Activated B cell treated with CpG ODN at 0.5 μM for 24 hours (primary cell): Measurements from ENCODE around the gene ACOT12. TPM values are rescaled to one million over a fixed set of nuclear protein-coding genes. Genes with fewer than 3 reads are reported as not detected.

Experiments
- ATAC-seq: fragments of 200-7000 bp; cut with Tn5 transposase; one replicate; pipeline ENCODE4 v1.10.0; 2021; ENCODE audit warnings: low read depth, mild to moderate bottlenecking, moderate library complexity
- CTCF ChIA-PET: fragments of 350-600 bp; sonication (Branson Sonifier 250); formaldehyde crosslinking; loops from one replicate; lab custom pipeline; 2021; ENCODE audit warnings: antibody characterized with exemption; lab: Charles Lee
- POLR2A ChIA-PET: fragments of 350-600 bp; sonication (Branson Sonifier 250); formaldehyde crosslinking; loops from one replicate; lab custom pipeline; 2021; ENCODE audit warnings: antibody characterized with exemption; lab: Charles Lee
- DNase-seq: peaks from one replicate; pipeline ENCODE4 v3.0.0; 2022
- H3K27ac Mint-ChIP-seq: one replicate; pipeline ENCODE4 v1.8.0; 2020; ENCODE audit warnings: mixed read lengths
- H3K27me3 Mint-ChIP-seq: one replicate; pipeline ENCODE4 v1.8.0; 2021; ENCODE audit warnings: mixed read lengths
- H3K36me3 Mint-ChIP-seq: one replicate; pipeline ENCODE4 v1.8.0; 2021; ENCODE audit warnings: low read depth, mixed read lengths
- H3K4me1 Mint-ChIP-seq: one replicate; pipeline ENCODE4 v1.8.0; 2021; ENCODE audit warnings: mixed read lengths
- H3K4me3 Mint-ChIP-seq: one replicate; pipeline ENCODE4 v1.8.0; 2020; ENCODE audit warnings: mild to moderate bottlenecking, mixed read lengths
- H3K9me3 Mint-ChIP-seq: one replicate; pipeline ENCODE4 v1.8.0; 2020; ENCODE audit warnings: mixed read lengths
- CTCF ChIP-seq: fragments of 200-600 bp; IDR thresholded peaks from one replicate; pipeline ENCODE4 v1.8.0; 2022; ENCODE audit warnings: antibody characterized with exemption, mild to moderate bottlenecking
- intact Hi-C: fragments of 100-400 bp; cut with micrococcal nuclease; formaldehyde crosslinking; loops from one replicate; pipeline ENCODE4 v1.15.1; 2024
- total RNA-seq: library from RNA; stranded (reverse); gene quantifications from 2 replicates; pipeline ENCODE4 v1.2.3, GENCODE V29; 2022

Gene ACOT12
- total RNA-seq, 1 donor from 2014 or later: not detected

DNA sequence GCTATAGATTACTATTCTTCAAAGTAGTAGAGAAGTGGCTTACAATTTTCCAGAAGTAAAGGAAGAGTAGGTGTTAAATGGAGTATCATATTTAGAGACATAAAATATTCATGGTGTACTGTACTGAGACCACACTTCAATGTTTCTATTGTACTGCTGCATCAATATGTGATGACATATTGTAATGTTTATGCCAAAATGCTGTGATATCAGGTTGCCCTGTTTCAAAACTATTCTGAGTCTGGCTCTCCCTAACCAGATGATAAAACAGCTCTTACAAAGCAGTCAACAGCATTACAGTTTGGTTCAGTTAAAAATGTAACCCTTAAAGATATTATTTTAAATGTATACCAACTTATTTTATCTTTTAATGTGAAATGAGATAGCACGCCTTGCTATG lies 30.8 kb upstream of the ACOT12 start:
- Mint-ChIP-seq H3K9me3 (no peaks in the 10 kb centered on the region), H3K4me3 (no peak overlapping the region), H3K4me1 (peaks cover 2% of the 10 kb centered on the region), H3K27ac (no peak overlapping the region), H3K27me3 (no peaks in the 10 kb centered on the region), H3K36me3 (peaks cover 34% of the 10 kb centered on the region)
- TF ChIP-seq CTCF: no peak
- intact Hi-C loops: loop anchor here (1.0 to 5.0 kb wide), 7 partner anchors 83 to 835 kb away; no protein-coding TSS in a partner anchor
- CTCF ChIA-PET: interaction anchor here (0.7 to 3.0 kb wide), 9 partner anchors 17 to 835 kb away, joined by 3 to 41 read pairs (median 4); no protein-coding TSS in a partner anchor
- POLR2A ChIA-PET: no interaction called here
- DNase-seq (no peak), ATAC-seq (no peak)

DNA sequence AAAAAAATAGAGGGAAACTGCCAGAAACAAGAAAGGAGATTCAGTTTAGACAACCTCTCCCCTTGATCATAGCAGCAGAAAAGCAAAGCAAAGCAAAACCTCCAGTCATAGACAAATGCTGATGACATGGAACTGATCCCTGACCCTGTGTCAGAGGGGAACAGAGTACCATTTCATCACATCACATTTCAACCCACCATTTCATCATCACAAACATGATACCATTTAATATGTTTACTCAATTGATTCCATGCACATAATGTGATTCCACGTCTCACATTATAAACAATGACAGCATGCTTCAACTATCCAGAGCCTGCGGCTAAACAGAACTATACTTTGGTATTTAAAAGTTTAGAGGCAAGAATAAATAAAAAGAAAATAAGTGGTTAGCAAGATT lies 28.7 kb upstream of the ACOT12 start:
- Mint-ChIP-seq H3K36me3 (peaks cover 42% of the 10 kb centered on the region), H3K4me1 (peaks cover 2% of the 10 kb centered on the region), H3K27me3 (no peaks in the 10 kb centered on the region), H3K27ac (no peak overlapping the region), H3K9me3 (no peaks in the 10 kb centered on the region), H3K4me3 (no peak overlapping the region)
- intact Hi-C loops: no loop called here
- CTCF ChIA-PET: no interaction called here
- POLR2A ChIA-PET: no interaction called here
- ATAC-seq (no peak), DNase-seq (no peak)
- TF ChIP-seq CTCF: no peak

- Mint-ChIP-seq H3K36me3 (peaks cover 43% of the 10 kb centered on the region), H3K27ac (no peak overlapping the region), H3K9me3 (no peaks in the 10 kb centered on the region), H3K27me3 (no peaks in the 10 kb centered on the region), H3K4me3 (no peak overlapping the region), H3K4me1 (no peaks in the 10 kb centered on the region)
- ChIA-PET POLR2A (no interaction called here), CTCF (no interaction called here)
- intact Hi-C loops: no loop called here
- TF ChIP-seq CTCF: no peak
- DNase-seq (no peak), ATAC-seq (no peak)
Observed at GRCh38 chr5:81420039-81420667, 26.2 kb upstream of the ACOT12 start.

DNA sequence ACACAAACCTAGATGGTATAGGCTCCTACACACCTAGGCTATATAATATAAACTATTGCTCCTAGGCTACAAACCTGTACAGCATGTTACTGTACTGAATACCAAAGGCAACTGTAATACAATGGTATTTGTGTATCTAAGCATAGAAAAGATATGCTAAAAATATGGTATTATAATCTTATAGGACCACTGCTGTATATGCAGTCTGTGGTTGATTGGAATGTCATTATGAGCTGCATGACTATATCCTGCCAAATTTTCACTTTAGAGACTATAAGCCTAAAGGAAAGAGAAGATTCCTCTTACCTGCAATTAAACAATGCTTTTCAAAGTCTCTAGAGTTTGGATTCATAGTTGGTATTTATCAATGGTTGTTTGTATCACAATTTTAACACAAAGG lies 24.7 kb upstream of the ACOT12 start:
- no peaks in the 10 kb centered on the region for H3K4me1 Mint-ChIP-seq
- TF ChIP-seq CTCF: no peak
- no peaks in the 10 kb centered on the region for H3K9me3 Mint-ChIP-seq
- H3K27me3 Mint-ChIP-seq: no peaks in the 10 kb centered on the region
- no peak overlapping the region for H3K4me3 Mint-ChIP-seq
- POLR2A ChIA-PET: no interaction called here
- CTCF ChIA-PET: no interaction called here
- ATAC-seq: no peak
- H3K27ac Mint-ChIP-seq: no peak overlapping the region
- peaks cover 54% of the 10 kb centered on the region for H3K36me3 Mint-ChIP-seq
- no peak for DNase-seq
- intact Hi-C loops: no loop called here

GRCh38 chr5:81417052-81417451 lies 23.1 kb upstream of the ACOT12 start:
- no peak overlapping the region for H3K4me3 Mint-ChIP-seq
- H3K4me1 Mint-ChIP-seq: no peaks in the 10 kb centered on the region
- ChIA-PET CTCF (no interaction called here), POLR2A (no interaction called here)
- intact Hi-C loops: no loop called here
- DNase-seq (no peak), ATAC-seq (no peak)
- H3K36me3 Mint-ChIP-seq: peaks cover 50% of the 10 kb centered on the region
- TF ChIP-seq CTCF: no peak
- no peaks in the 10 kb centered on the region for H3K9me3 Mint-ChIP-seq
- H3K27ac Mint-ChIP-seq: no peak overlapping the region
- no peaks in the 10 kb centered on the region for H3K27me3 Mint-ChIP-seq
